Loucy (cell line): ENCODE data around the gene TET3.

Source experiments
- CTCF ChIP-seq: fragments of 200-600 bp; sonication (generic); conservative IDR thresholded peaks from 2 replicates; pipeline ENCODE4 v1.5.1; 2014; ENCODE audit warnings: mild to moderate bottlenecking, antibody characterized with exemption, low read length
- EZH2phosphoT487 ChIP-seq: fragments of 200-600 bp; IDR thresholded peaks from 2 replicates; pipeline ENCODE4 v1.6.1; 2018; ENCODE audit warnings: antibody characterized with exemption, mild to moderate bottlenecking, moderate library complexity, borderline replicate concordance

DNA sequence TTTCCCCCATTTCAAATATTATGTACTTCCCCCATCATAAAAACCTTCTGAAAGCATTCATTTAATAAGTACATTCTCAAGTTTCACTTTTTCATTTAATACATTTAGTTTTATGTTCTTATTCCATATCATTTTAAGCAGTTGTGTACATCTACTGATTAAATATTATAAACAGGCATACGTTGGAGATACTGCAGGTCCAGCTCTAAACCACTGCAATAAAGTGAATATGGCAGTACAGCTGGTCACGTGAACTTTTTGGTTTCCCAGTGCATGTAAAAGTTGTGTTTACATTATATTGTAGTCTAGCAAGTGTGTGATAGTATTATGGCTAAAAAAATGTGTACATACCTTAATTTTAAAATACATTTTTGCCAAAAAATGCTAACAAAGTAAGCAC is 48.7 kb downstream of the TET3 start:
- TF ChIP-seq CTCF (no peak), EZH2phosphoT487 (no peak)
